ENCODE measurements around the gene GPR21.

The GPR21 gene

DNA sequence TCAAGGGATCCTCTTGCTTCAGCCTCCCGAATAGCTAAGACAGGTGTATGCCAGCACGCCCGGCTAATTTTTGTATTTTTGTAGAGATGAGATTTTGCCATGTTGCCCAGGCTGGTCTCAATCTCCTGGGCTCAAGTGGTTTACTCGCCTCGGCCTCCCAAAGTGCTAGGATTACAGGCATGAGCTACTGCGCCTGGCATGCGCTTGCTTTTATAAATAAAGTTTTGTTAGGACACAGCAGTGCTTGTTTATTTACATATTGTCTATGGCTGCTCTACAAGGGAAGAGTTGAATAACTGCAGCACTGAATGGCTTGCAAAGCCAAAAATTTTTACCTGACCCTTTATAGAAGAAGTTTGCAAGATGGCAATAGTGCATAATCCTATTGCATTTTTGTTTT is 27.7 kb downstream of the GPR21 start:
- H3K4me3 ChIP-seq (ENCODE audit: insufficient read depth, low read depth, low read length, poor library complexity, severe bottlenecking), result no peak overlapping the region
- DNase-seq, result no peak

DNA sequence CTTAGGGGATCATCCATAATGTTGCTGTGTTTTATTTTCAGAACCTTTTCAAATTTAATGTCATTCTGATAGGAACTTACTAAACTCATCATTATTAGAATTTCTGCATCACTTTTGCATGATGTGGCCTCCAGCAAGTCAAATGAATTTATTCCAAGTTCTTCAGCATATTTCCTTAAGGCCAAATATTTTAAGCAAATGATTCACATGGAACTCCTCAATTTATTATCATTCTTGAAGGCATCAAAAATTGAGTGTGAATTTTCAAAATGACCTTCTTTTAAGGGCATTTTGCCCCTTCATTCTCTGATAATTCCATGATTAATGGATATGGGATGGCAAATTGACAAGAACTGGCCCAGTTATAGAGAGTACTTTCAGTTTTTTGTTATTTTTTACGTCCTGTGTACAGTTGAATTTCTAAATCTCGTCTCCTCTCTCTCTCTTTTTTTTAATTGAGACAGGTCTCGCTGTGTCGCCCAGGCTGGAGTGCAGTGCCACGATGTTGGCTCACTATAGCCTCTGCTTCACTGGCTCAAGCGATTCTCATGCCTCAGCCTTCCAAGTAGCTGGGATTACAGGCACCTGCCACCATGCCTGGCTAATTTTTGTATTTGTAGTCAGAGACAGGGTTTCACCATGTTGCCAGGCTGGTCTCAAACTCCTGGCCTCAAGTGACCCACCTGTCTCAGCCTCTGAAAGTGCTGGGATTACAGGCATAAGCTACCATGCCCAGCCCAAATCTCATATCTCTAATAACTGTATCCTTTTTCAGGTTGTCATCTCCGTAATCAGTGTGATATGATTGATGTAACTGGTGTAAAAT is 29.1 kb downstream of the GPR21 start:
- H3K27ac ChIP-seq (ENCODE audit: insufficient read depth, low read length, poor library complexity, severe bottlenecking), result no peak overlapping the region
- no peak for DNase-seq
- H3K4me1 ChIP-seq (ENCODE audit: control insufficient read depth, insufficient read depth, low read length, poor library complexity, severe bottlenecking), result no peaks in the 10 kb centered on the region
- no peaks in the 10 kb centered on the region for H3K27me3 ChIP-seq (replicated peaks; ENCODE audit: control insufficient read depth, insufficient read depth, low read length, poor library complexity, severe bottlenecking)
- H3K9me3 ChIP-seq (ENCODE audit: control insufficient read depth, low read length), result no peaks in the 10 kb centered on the region
- peaks cover 15% of the 10 kb centered on the region for H3K36me3 ChIP-seq (ENCODE audit: control insufficient read depth, insufficient read depth, low read length)
- no peak overlapping the region for H3K4me3 ChIP-seq (ENCODE audit: insufficient read depth, low read depth, low read length, poor library complexity, severe bottlenecking)

More for the DNA sequence above, 27.7 kb downstream of the GPR21 start:
- H3K27me3 ChIP-seq (replicated peaks; ENCODE audit: control insufficient read depth, insufficient read depth, low read length, poor library complexity, severe bottlenecking), result no peaks in the 10 kb centered on the region
- H3K4me1 ChIP-seq (ENCODE audit: control insufficient read depth, insufficient read depth, low read length, poor library complexity, severe bottlenecking), result no peaks in the 10 kb centered on the region
- H3K9me3 ChIP-seq (ENCODE audit: control insufficient read depth, low read length), result no peaks in the 10 kb centered on the region
- H3K27ac ChIP-seq (ENCODE audit: insufficient read depth, low read length, poor library complexity, severe bottlenecking), result no peak overlapping the region
- H3K36me3 ChIP-seq (ENCODE audit: control insufficient read depth, insufficient read depth, low read length), result peaks cover 11% of the 10 kb centered on the region

GRCh38 chr9:123063177-123063598 is 29.7 kb downstream of the GPR21 start:
- Histone ChIP-seq H3K4me3 (ENCODE audit: insufficient read depth, low read depth, low read length, poor library complexity, severe bottlenecking) (no peak overlapping the region), H3K36me3 (ENCODE audit: control insufficient read depth, insufficient read depth, low read length) (peaks cover 15% of the 10 kb centered on the region), H3K4me1 (ENCODE audit: control insufficient read depth, insufficient read depth, low read length, poor library complexity, severe bottlenecking) (no peaks in the 10 kb centered on the region), H3K9me3 (ENCODE audit: control insufficient read depth, low read length) (no peaks in the 10 kb centered on the region), H3K27me3 (replicated peaks; ENCODE audit: control insufficient read depth, insufficient read depth, low read length, poor library complexity, severe bottlenecking) (no peaks in the 10 kb centered on the region), H3K27ac (ENCODE audit: insufficient read depth, low read length, poor library complexity, severe bottlenecking) (no peak overlapping the region)
- no peak for DNase-seq

DNA sequence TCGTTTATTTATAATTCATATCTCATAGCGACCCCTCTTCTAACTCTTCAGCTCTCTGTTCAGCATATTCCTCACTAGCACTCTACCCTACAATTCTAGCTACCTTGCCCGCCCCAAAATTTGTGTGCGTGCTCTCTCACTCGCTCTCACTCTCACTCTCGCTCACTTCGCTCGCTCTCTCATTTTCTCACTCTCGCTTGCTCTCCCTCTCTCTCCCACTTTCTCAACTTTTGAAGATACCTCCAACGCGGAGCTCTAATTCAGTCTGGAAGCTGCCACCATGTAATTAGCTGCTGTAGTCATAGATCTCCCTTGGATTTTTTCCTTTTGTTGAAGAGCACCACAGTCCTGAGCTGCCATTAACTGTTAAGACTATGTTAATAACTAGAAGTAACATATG is 30.4 kb downstream of the GPR21 start:
- DNase-seq, result no peak
- Histone ChIP-seq H3K9me3 (ENCODE audit: control insufficient read depth, low read length) (no peaks in the 10 kb centered on the region), H3K4me1 (ENCODE audit: control insufficient read depth, insufficient read depth, low read length, poor library complexity, severe bottlenecking) (no peaks in the 10 kb centered on the region), H3K36me3 (ENCODE audit: control insufficient read depth, insufficient read depth, low read length) (peaks cover 15% of the 10 kb centered on the region), H3K4me3 (ENCODE audit: insufficient read depth, low read depth, low read length, poor library complexity, severe bottlenecking) (no peak overlapping the region), H3K27ac (ENCODE audit: insufficient read depth, low read length, poor library complexity, severe bottlenecking) (no peak overlapping the region), H3K27me3 (replicated peaks; ENCODE audit: control insufficient read depth, insufficient read depth, low read length, poor library complexity, severe bottlenecking) (no peaks in the 10 kb centered on the region)

GRCh38 chr9:123064716-123065115 is 31.2 kb downstream of the GPR21 start:
- Histone ChIP-seq H3K9me3 (ENCODE audit: control insufficient read depth, low read length) (no peaks in the 10 kb centered on the region), H3K36me3 (ENCODE audit: control insufficient read depth, insufficient read depth, low read length) (peaks cover 15% of the 10 kb centered on the region), H3K4me1 (ENCODE audit: control insufficient read depth, insufficient read depth, low read length, poor library complexity, severe bottlenecking) (no peaks in the 10 kb centered on the region), H3K27ac (ENCODE audit: insufficient read depth, low read length, poor library complexity, severe bottlenecking) (no peak overlapping the region), H3K27me3 (replicated peaks; ENCODE audit: control insufficient read depth, insufficient read depth, low read length, poor library complexity, severe bottlenecking) (no peaks in the 10 kb centered on the region), H3K4me3 (ENCODE audit: insufficient read depth, low read depth, low read length, poor library complexity, severe bottlenecking) (no peak overlapping the region)
- no peak for DNase-seq

- H3K4me3 ChIP-seq (ENCODE audit: insufficient read depth, low read depth, low read length, poor library complexity, severe bottlenecking), result no peak overlapping the region
- H3K9me3 ChIP-seq (ENCODE audit: control insufficient read depth, low read length), result no peaks in the 10 kb centered on the region
- no peaks in the 10 kb centered on the region for H3K4me1 ChIP-seq (ENCODE audit: control insufficient read depth, insufficient read depth, low read length, poor library complexity, severe bottlenecking)
- no peaks in the 10 kb centered on the region for H3K27me3 ChIP-seq (replicated peaks; ENCODE audit: control insufficient read depth, insufficient read depth, low read length, poor library complexity, severe bottlenecking)
- DNase-seq, result no peak
- no peak overlapping the region for H3K27ac ChIP-seq (ENCODE audit: insufficient read depth, low read length, poor library complexity, severe bottlenecking)
- H3K36me3 ChIP-seq (ENCODE audit: control insufficient read depth, insufficient read depth, low read length), result peaks cover 18% of the 10 kb centered on the region
These were observed 31.7 kb downstream of the GPR21 start for GRCh38 chr9:123065196-123065595.

GRCh38 chr9:123067136-123067535 is 33.7 kb downstream of the GPR21 start:
- no peak for DNase-seq
- Histone ChIP-seq H3K27me3 (replicated peaks; ENCODE audit: control insufficient read depth, insufficient read depth, low read length, poor library complexity, severe bottlenecking) (no peaks in the 10 kb centered on the region), H3K4me1 (ENCODE audit: control insufficient read depth, insufficient read depth, low read length, poor library complexity, severe bottlenecking) (no peaks in the 10 kb centered on the region), H3K36me3 (ENCODE audit: control insufficient read depth, insufficient read depth, low read length) (peaks cover 35% of the 10 kb centered on the region), H3K4me3 (ENCODE audit: insufficient read depth, low read depth, low read length, poor library complexity, severe bottlenecking) (no peak overlapping the region), H3K9me3 (ENCODE audit: control insufficient read depth, low read length) (no peaks in the 10 kb centered on the region), H3K27ac (ENCODE audit: insufficient read depth, low read length, poor library complexity, severe bottlenecking) (no peak overlapping the region)

- H3K36me3 ChIP-seq (ENCODE audit: control insufficient read depth, insufficient read depth, low read length), result peaks cover 40% of the 10 kb centered on the region
- no peaks in the 10 kb centered on the region for H3K9me3 ChIP-seq (ENCODE audit: control insufficient read depth, low read length)
- H3K4me3 ChIP-seq (ENCODE audit: insufficient read depth, low read depth, low read length, poor library complexity, severe bottlenecking), result no peak overlapping the region
- H3K27me3 ChIP-seq (replicated peaks; ENCODE audit: control insufficient read depth, insufficient read depth, low read length, poor library complexity, severe bottlenecking), result no peaks in the 10 kb centered on the region
- no peak overlapping the region for H3K27ac ChIP-seq (ENCODE audit: insufficient read depth, low read length, poor library complexity, severe bottlenecking)
- DNase-seq, result no peak
- no peaks in the 10 kb centered on the region for H3K4me1 ChIP-seq (ENCODE audit: control insufficient read depth, insufficient read depth, low read length, poor library complexity, severe bottlenecking)
These were observed 35.6 kb downstream of the GPR21 start for GRCh38 chr9:123069010-123069481.

GRCh38 chr9:123070198-123070597 is 36.7 kb downstream of the GPR21 start:
- Histone ChIP-seq H3K9me3 (ENCODE audit: control insufficient read depth, low read length) (no peaks in the 10 kb centered on the region), H3K36me3 (ENCODE audit: control insufficient read depth, insufficient read depth, low read length) (peaks cover 45% of the 10 kb centered on the region), H3K27ac (ENCODE audit: insufficient read depth, low read length, poor library complexity, severe bottlenecking) (no peak overlapping the region), H3K27me3 (replicated peaks; ENCODE audit: control insufficient read depth, insufficient read depth, low read length, poor library complexity, severe bottlenecking) (no peaks in the 10 kb centered on the region), H3K4me1 (ENCODE audit: control insufficient read depth, insufficient read depth, low read length, poor library complexity, severe bottlenecking) (no peaks in the 10 kb centered on the region), H3K4me3 (ENCODE audit: insufficient read depth, low read depth, low read length, poor library complexity, severe bottlenecking) (no peak overlapping the region)
- DNase-seq, result no peak

DNA sequence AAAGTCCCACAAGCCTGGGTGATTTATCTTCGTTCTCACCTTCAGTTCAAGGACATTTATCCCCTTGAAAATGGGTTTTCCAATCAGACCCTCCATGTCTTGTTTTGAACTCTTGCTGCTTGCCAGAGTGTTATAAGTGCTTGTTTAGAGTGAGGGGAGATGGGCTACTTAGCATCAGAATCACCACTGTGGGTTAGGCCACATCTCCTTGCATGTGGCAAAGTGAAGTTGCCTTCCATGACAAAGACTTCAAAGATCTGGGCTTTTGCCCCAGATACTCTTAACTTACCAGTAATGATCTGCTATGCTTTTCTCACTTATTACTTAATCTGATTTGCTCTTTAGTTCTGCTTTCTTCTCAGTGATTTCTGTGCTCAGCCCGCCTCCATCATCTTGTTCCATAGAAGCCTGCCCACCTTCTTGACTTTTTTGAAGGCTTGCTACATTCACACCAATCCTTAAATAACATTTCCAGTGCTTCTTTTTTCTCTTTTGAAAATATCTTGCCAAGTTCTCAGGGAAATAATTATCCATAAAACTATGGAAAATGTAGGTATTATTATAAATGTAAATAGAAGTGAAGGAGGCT is 39.0 kb downstream of the GPR21 start:
- no peak for DNase-seq
- Histone ChIP-seq H3K4me3 (ENCODE audit: insufficient read depth, low read depth, low read length, poor library complexity, severe bottlenecking) (no peak overlapping the region), H3K27me3 (replicated peaks; ENCODE audit: control insufficient read depth, insufficient read depth, low read length, poor library complexity, severe bottlenecking) (no peaks in the 10 kb centered on the region), H3K4me1 (ENCODE audit: control insufficient read depth, insufficient read depth, low read length, poor library complexity, severe bottlenecking) (no peaks in the 10 kb centered on the region), H3K9me3 (ENCODE audit: control insufficient read depth, low read length) (no peaks in the 10 kb centered on the region), H3K27ac (ENCODE audit: insufficient read depth, low read length, poor library complexity, severe bottlenecking) (no peak overlapping the region), H3K36me3 (ENCODE audit: control insufficient read depth, insufficient read depth, low read length) (peaks cover 44% of the 10 kb centered on the region)

Data from effector memory CD4-positive, alpha-beta T cell (primary cell).